H9 (cell line): Measurements from ENCODE around the gene WDR74. TPM values are rescaled to one million over a fixed set of nuclear protein-coding genes. Genes with fewer than 3 reads are reported as not detected.

Source experiments
- DNase-seq: peaks from one replicate; pipeline ENCODE4 v3.0.0-alpha.2; 2017
- H2AFZ ChIP-seq: one replicate; pipeline ENCODE4 v1.6.1; 2013; ENCODE audit warnings: mild to moderate bottlenecking, low read length, control low read depth, moderate library complexity
- H2AK5ac ChIP-seq: 2 replicates; pipeline ENCODE4 v1.6.1; 2013; ENCODE audit warnings: low read length, control low read depth, mixed read lengths; ENCODE audit not compliant: insufficient read length
- H2BK120ac ChIP-seq: one replicate; pipeline ENCODE4 v1.6.1; 2013; ENCODE audit warnings: low read depth, mild to moderate bottlenecking, low read length, control low read depth, inconsistent platforms; ENCODE audit not compliant: poor library complexity, severe bottlenecking
- H2BK12ac ChIP-seq: 2 replicates; pipeline ENCODE4 v1.6.1; 2013; ENCODE audit warnings: low read length, control low read depth, mixed read lengths, low read depth; ENCODE audit not compliant: insufficient read length
- H2BK15ac ChIP-seq: 2 replicates; pipeline ENCODE4 v1.6.1; 2013; ENCODE audit warnings: low read depth, low read length, control low read depth
- H2BK20ac ChIP-seq: one replicate; pipeline ENCODE4 v1.6.1; 2013; ENCODE audit warnings: low read depth, mild to moderate bottlenecking, low read length, control low read depth, inconsistent platforms; ENCODE audit not compliant: poor library complexity, severe bottlenecking
- H2BK5ac ChIP-seq: 2 replicates; pipeline ENCODE4 v1.6.1; 2013; ENCODE audit warnings: low read length, control low read depth, mixed read lengths; ENCODE audit not compliant: insufficient read length
- H3K14ac ChIP-seq: 2 replicates; pipeline ENCODE4 v1.6.1; 2013; ENCODE audit warnings: low read length, control low read depth; ENCODE audit not compliant: insufficient read depth
- H3K18ac ChIP-seq: 2 replicates; pipeline ENCODE4 v1.6.1; 2013; ENCODE audit warnings: low read depth, mild to moderate bottlenecking, mixed read lengths, low read length, control low read depth; ENCODE audit not compliant: insufficient read length
- H3K23ac ChIP-seq: 2 replicates; pipeline ENCODE4 v1.6.1; 2013; ENCODE audit warnings: low read length, control low read depth, mixed read lengths, low read depth; ENCODE audit not compliant: insufficient read length
- H3K23me2 ChIP-seq: 2 replicates; pipeline ENCODE4 v1.6.1; 2013; ENCODE audit warnings: low read depth, mild to moderate bottlenecking, mixed read lengths, low read length, control low read depth; ENCODE audit not compliant: insufficient read length, poor library complexity, severe bottlenecking
- H3K27ac ChIP-seq: 2 replicates; pipeline ENCODE4 v1.5.1; 2013; ENCODE audit warnings: low read length, control low read depth, mixed read lengths, low read depth; ENCODE audit not compliant: insufficient read length
- H3K27me3 ChIP-seq: 2 replicates; pipeline ENCODE4 v1.6.1; 2013; ENCODE audit warnings: low read length, control low read depth, inconsistent platforms; ENCODE audit not compliant: insufficient read depth
- H3K4ac ChIP-seq: 2 replicates; pipeline ENCODE4 v1.6.1; 2013; ENCODE audit warnings: low read depth, mild to moderate bottlenecking, control low read depth, inconsistent platforms, low read length, moderate library complexity
- H3K4me1 ChIP-seq: 2 replicates; pipeline ENCODE4 v1.6.1; 2013; ENCODE audit warnings: low read length, control low read depth, inconsistent platforms; ENCODE audit not compliant: insufficient read depth
- H3K4me2 ChIP-seq: 2 replicates; pipeline ENCODE4 v1.6.1; 2013; ENCODE audit warnings: low read length, control low read depth, mixed read lengths; ENCODE audit not compliant: insufficient read length, insufficient read depth
- H3K56ac ChIP-seq: 2 replicates; pipeline ENCODE4 v1.6.1; 2013; ENCODE audit warnings: low read depth, mild to moderate bottlenecking, mixed read lengths, low read length, control low read depth; ENCODE audit not compliant: insufficient read length
- H3K79me1 ChIP-seq: 2 replicates; pipeline ENCODE4 v1.6.1; 2013; ENCODE audit warnings: low read depth, mild to moderate bottlenecking, moderate library complexity, low read length, control low read depth, inconsistent platforms; ENCODE audit not compliant: insufficient read depth, poor library complexity, severe bottlenecking
- H3K79me2 ChIP-seq: 2 replicates; pipeline ENCODE4 v1.6.1; 2013; ENCODE audit warnings: low read length, control low read depth, inconsistent platforms; ENCODE audit not compliant: insufficient read depth
- H3K9ac ChIP-seq: 2 replicates; pipeline ENCODE4 v1.6.1; 2013; ENCODE audit warnings: low read length, control low read depth, mixed read lengths; ENCODE audit not compliant: insufficient read length; ENCODE audit errors: extremely low read depth
- H3K9me3 ChIP-seq: one replicate; pipeline ENCODE4 v1.6.1; 2013; ENCODE audit warnings: low read depth, low read length, inconsistent platforms; ENCODE audit not compliant: control insufficient read depth
- H3T11ph ChIP-seq: one replicate; pipeline ENCODE4 v1.6.1; 2013; ENCODE audit warnings: mild to moderate bottlenecking, low read length, control low read depth, inconsistent platforms
- H4K20me1 ChIP-seq: one replicate; pipeline ENCODE4 v1.6.1; 2013; ENCODE audit not compliant: control insufficient read depth, insufficient read length, insufficient read depth
- H4K5ac ChIP-seq: 2 replicates; pipeline ENCODE4 v1.6.1; 2013; ENCODE audit warnings: low read depth, mild to moderate bottlenecking, mixed read lengths, low read length, control low read depth; ENCODE audit not compliant: insufficient read length
- H4K8ac ChIP-seq: replicated peaks from 2 replicates; pipeline ENCODE4 v1.6.1; 2013; ENCODE audit warnings: low read length, control low read depth, mixed read lengths, low read depth; ENCODE audit not compliant: insufficient read length
- H4K91ac ChIP-seq: 2 replicates; pipeline ENCODE4 v1.6.1; 2013; ENCODE audit warnings: low read depth, mild to moderate bottlenecking, moderate library complexity, mixed read lengths, low read length, control low read depth; ENCODE audit not compliant: insufficient read length
- H3K27ac Mint-ChIP-seq, 3 experiments: 2 replicates in 2 of 3; 3 replicates in 1 of 3; pipeline ENCODE4 v1.8.0; 2020 to 2021; ENCODE audit warnings: mixed read lengths in 3 of 3, mild to moderate bottlenecking in 1 of 3, moderate library complexity in 1 of 3
- H3K27me3 Mint-ChIP-seq: 2 replicates; pipeline ENCODE4 v1.8.0; 2021; ENCODE audit warnings: low read depth, mild to moderate bottlenecking, moderate library complexity, mixed read lengths
- H3K36me3 Mint-ChIP-seq, 3 experiments: 2 replicates in 2 of 3; 3 replicates in 1 of 3; pipeline ENCODE4 v1.8.0; 2020 to 2021; ENCODE audit warnings: low read depth in 3 of 3, mixed read lengths in 3 of 3; ENCODE audit not compliant: insufficient read depth in 1 of 3
- H3K4me1 Mint-ChIP-seq, 2 experiments: 2 replicates each; pipeline ENCODE4 v1.8.0; 2020; ENCODE audit warnings: mixed read lengths in 2 of 2
- H3K4me3 Mint-ChIP-seq, 2 experiments: 2 replicates in 1 of 2; 3 replicates in 1 of 2; pipeline ENCODE4 v1.8.0; 2020 to 2021; ENCODE audit warnings: mild to moderate bottlenecking in 2 of 2, mixed read lengths in 2 of 2, moderate library complexity in 1 of 2
- H3K9me3 Mint-ChIP-seq, 2 experiments: 2 replicates in 1 of 2; 3 replicates in 1 of 2; pipeline ENCODE4 v1.8.0; 2020; ENCODE audit warnings: mild to moderate bottlenecking in 2 of 2, mixed read lengths in 2 of 2, moderate library complexity in 1 of 2
- WGBS: extraction: QIAGEN DNeasy Blood & Tissue Kit; methylation state at CpG from one replicate; pipeline ENCODE4 v1.1.7; 2013; ENCODE audit warnings: missing lambda C conversion rate, low lambda C conversion rate, mixed read lengths; ENCODE audit not compliant: insufficient read length; ENCODE audit errors: extremely low coverage; 5-methylcytosine and 5-hydroxymethylcytosine counted together
- total RNA-seq: library from RNA; stranded (reverse); gene quantifications from 2 replicates; pipeline ENCODE4 v1.2.1, GENCODE V29; 2021
- TF ChIP-seq, protein P1 (sequence below): fragments of 200-600 bp; sonication (generic); conservative IDR thresholded peaks from 3 replicates; pipeline ENCODE4 v1.8.0; 2021; ENCODE audit warnings: antibody characterized with exemption, mild to moderate bottlenecking

WDR74 gene
- total RNA-seq, 1 experiment from 2014 or later: 121 TPM

DNA sequence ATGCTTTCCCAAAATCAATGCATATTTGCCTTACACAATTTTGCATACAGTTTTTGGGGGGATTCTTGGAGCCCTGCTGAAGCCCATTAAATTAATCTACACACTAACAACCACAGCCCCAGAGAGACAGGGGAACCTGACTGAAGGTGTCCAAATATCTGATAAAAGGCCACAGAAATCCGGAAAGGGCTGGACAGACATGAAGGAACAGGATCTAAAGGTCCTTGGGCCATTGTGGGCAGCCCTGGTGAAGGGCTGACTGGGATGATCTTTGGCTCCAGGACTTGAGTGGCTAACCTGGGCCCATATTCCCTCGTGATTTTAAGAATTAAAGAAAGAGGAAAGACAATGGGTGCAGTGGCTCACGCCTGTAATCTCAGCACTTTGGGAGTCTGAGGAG, 6.8 kb upstream of the WDR74 start:
- TF ChIP-seq, protein P1, sequence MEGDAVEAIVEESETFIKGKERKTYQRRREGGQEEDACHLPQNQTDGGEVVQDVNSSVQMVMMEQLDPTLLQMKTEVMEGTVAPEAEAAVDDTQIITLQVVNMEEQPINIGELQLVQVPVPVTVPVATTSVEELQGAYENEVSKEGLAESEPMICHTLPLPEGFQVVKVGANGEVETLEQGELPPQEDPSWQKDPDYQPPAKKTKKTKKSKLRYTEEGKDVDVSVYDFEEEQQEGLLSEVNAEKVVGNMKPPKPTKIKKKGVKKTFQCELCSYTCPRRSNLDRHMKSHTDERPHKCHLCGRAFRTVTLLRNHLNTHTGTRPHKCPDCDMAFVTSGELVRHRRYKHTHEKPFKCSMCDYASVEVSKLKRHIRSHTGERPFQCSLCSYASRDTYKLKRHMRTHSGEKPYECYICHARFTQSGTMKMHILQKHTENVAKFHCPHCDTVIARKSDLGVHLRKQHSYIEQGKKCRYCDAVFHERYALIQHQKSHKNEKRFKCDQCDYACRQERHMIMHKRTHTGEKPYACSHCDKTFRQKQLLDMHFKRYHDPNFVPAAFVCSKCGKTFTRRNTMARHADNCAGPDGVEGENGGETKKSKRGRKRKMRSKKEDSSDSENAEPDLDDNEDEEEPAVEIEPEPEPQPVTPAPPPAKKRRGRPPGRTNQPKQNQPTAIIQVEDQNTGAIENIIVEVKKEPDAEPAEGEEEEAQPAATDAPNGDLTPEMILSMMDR: no peak
- Histone ChIP-seq H2BK5ac (no peak overlapping the region), H2AK5ac (no peak overlapping the region), H2BK120ac (no peak overlapping the region), H3K14ac (no peak overlapping the region), H4K91ac (no peak overlapping the region), H3K4me1 (no peaks in the 10 kb centered on the region), H2BK20ac (no peak overlapping the region), H4K5ac (no peak overlapping the region), H3K9ac (no peak overlapping the region), H2AFZ (no peak overlapping the region), H3K27ac (no peak overlapping the region), H3K23ac (no peak overlapping the region), H3K56ac (no peak overlapping the region), H3K23me2 (peaks cover 7% of the 10 kb centered on the region), H3T11ph (no peak overlapping the region), H2BK15ac (no peak overlapping the region), H3K27me3 (no peaks in the 10 kb centered on the region), H3K4me2 (no peak overlapping the region), H3K9me3 (no peaks in the 10 kb centered on the region), H3K4ac (no peak overlapping the region), H3K79me2 (no peaks in the 10 kb centered on the region), H3K18ac (no peak overlapping the region), H4K20me1 (no peaks in the 10 kb centered on the region), H3K79me1 (no peaks in the 10 kb centered on the region), H4K8ac (no peak overlapping the region), H2BK12ac (no peak overlapping the region)
- H3K27me3 Mint-ChIP-seq: peaks cover 2% of the 10 kb centered on the region; the same call in 1 of the 2 replicates
- H3K4me3 Mint-ChIP-seq: no peak overlapping the region
- H3K4me1 Mint-ChIP-seq: peaks cover 5 to 15% of the 10 kb centered on the region in 2 experiments; a peak in 3 of 4 replicates
- no peak overlapping the region for H3K27ac Mint-ChIP-seq
- peaks cover 0 to 4% (median 0%) of the 10 kb centered on the region in 3 experiments; a peak in 2 of 7 replicates for H3K36me3 Mint-ChIP-seq
- no CpG with 5 or more reads among the region's 3 CpGs for WGBS
- H3K9me3 Mint-ChIP-seq: peaks cover 4 to 15% of the 10 kb centered on the region in 2 experiments; a peak in 4 of 5 replicates
- DNase-seq: no peak
